CD14-positive monocyte (primary cell): ENCODE results near the gene NGDN. TPM values are rescaled to one million over a fixed set of nuclear protein-coding genes. Genes with fewer than 3 reads are reported as not detected.
A peak's percentile ranks its signal among the peaks of the same experiment; 100 is the strongest.

Source experiments
- DNase-seq, 3 donors: peaks; one replicate each; pipeline ENCODE4 v3.0.0-alpha.2; 2011 to 2022
- H2AFZ ChIP-seq: 2 replicates; pipeline ENCODE4 v1.6.0; 2012; ENCODE audit warnings: mild to moderate bottlenecking, low read depth, low read length, inconsistent platforms; ENCODE audit not compliant: insufficient read depth, poor library complexity, severe bottlenecking
- H3K27ac ChIP-seq, 2 donors: 1 replicate in 1 of 2; 2 replicates in 1 of 2; pipeline ENCODE4 v1.5.1; 2012 to 2013; ENCODE audit warnings: low read length in 2 of 2, control low read depth in 1 of 2, inconsistent platforms in 1 of 2, low read depth in 1 of 2, mild to moderate bottlenecking in 1 of 2
- H3K27me3 ChIP-seq, 2 donors: one replicate each; pipeline versions ENCODE4 v1.6.0 to v1.6.1; 2011 to 2013; ENCODE audit warnings: low read length in 2 of 2; ENCODE audit not compliant: control insufficient read depth in 2 of 2, insufficient read depth in 2 of 2
- H3K36me3 ChIP-seq, 2 donors: replicated peaks in 1 of 2; 1 replicate in 1 of 2; 2 replicates in 1 of 2; pipeline versions ENCODE4 v1.5.1 to v1.6.1; 2012 to 2013; ENCODE audit warnings: low read length in 2 of 2, control low read depth in 1 of 2, inconsistent platforms in 1 of 2, mild to moderate bottlenecking in 1 of 2; ENCODE audit not compliant: insufficient read depth in 2 of 2, control insufficient read depth in 1 of 2
- H3K4me1 ChIP-seq, 2 donors: 1 replicate in 1 of 2; 2 replicates in 1 of 2; pipeline versions ENCODE4 v1.5.1 to v1.6.1; 2012 to 2013; ENCODE audit warnings: low read length in 2 of 2, control low read depth in 1 of 2, inconsistent platforms in 1 of 2, mild to moderate bottlenecking in 1 of 2, moderate library complexity in 1 of 2; ENCODE audit not compliant: insufficient read depth in 2 of 2, control insufficient read depth in 1 of 2
- H3K4me2 ChIP-seq: replicated peaks from 2 replicates; pipeline ENCODE3; 2012; ENCODE audit warnings: low read length, moderate library complexity, mild to moderate bottlenecking; ENCODE audit not compliant: poor library complexity, severe bottlenecking; ENCODE audit errors: extremely low read depth
- H3K4me3 ChIP-seq, 3 experiments: fragments of 200-600 bp in 1 of 3; sonication (generic) in 1 of 3; replicated peaks in 1 of 3; 1 replicate in 2 of 3; 2 replicates in 1 of 3; pipeline ENCODE4 v1.5.1; 2011 to 2013; ENCODE audit warnings: low read length in 3 of 3, mild to moderate bottlenecking in 3 of 3, control low read depth in 2 of 3, low read depth in 2 of 3, inconsistent platforms in 1 of 3, moderate library complexity in 1 of 3
- H3K79me2 ChIP-seq: 2 replicates; pipeline ENCODE4 v1.6.0; 2012; ENCODE audit warnings: mild to moderate bottlenecking, control low read depth, inconsistent platforms, low read length, moderate library complexity; ENCODE audit not compliant: insufficient read depth
- H3K9ac ChIP-seq: 2 replicates; pipeline ENCODE4 v1.6.0; 2017; ENCODE audit warnings: low read length, mild to moderate bottlenecking; ENCODE audit not compliant: insufficient read depth, poor library complexity, severe bottlenecking
- H3K9me3 ChIP-seq, 2 donors: replicated peaks in 1 of 2; 1 replicate in 1 of 2; 2 replicates in 1 of 2; pipeline versions ENCODE4 v1.5.1 to v1.6.1; 2012 to 2013; ENCODE audit warnings: low read length in 2 of 2, control low read depth in 1 of 2; ENCODE audit not compliant: control insufficient read depth in 1 of 2, insufficient read depth in 1 of 2
- H4K20me1 ChIP-seq: 2 replicates; pipeline ENCODE4 v1.6.0; 2012; ENCODE audit warnings: mild to moderate bottlenecking, low read length, control low read depth, moderate library complexity; ENCODE audit not compliant: insufficient read depth
- H3K27ac Mint-ChIP-seq, 7 donors: one replicate each; pipeline ENCODE4 v1.8.0; 2020; ENCODE audit warnings: mild to moderate bottlenecking in 7 of 7, mixed read lengths in 7 of 7, moderate library complexity in 6 of 7, inconsistent platforms in 2 of 7
- H3K27me3 Mint-ChIP-seq, 3 donors: one replicate each; pipeline ENCODE4 v1.8.0; 2021 to 2022; ENCODE audit warnings: low read depth in 3 of 3, mild to moderate bottlenecking in 3 of 3, mixed read lengths in 3 of 3, moderate library complexity in 3 of 3, inconsistent platforms in 1 of 3
- H3K36me3 Mint-ChIP-seq, 2 donors: one replicate each; pipeline ENCODE4 v1.8.0; 2020; ENCODE audit warnings: mixed read lengths in 2 of 2, inconsistent platforms in 1 of 2, mild to moderate bottlenecking in 1 of 2
- H3K4me1 Mint-ChIP-seq: one replicate; pipeline ENCODE4 v1.8.0; 2020; ENCODE audit warnings: mild to moderate bottlenecking, mixed read lengths
- H3K4me3 Mint-ChIP-seq, 2 donors: one replicate each; pipeline ENCODE4 v1.8.0; 2020; ENCODE audit warnings: mild to moderate bottlenecking in 2 of 2, mixed read lengths in 2 of 2, moderate library complexity in 1 of 2
- H3K9me3 Mint-ChIP-seq, 7 donors: one replicate each; pipeline ENCODE4 v1.8.0; 2020 to 2022; ENCODE audit warnings: mixed read lengths in 7 of 7, mild to moderate bottlenecking in 6 of 7, moderate library complexity in 6 of 7, inconsistent platforms in 2 of 7
- CTCF ChIP-seq: fragments of 200-600 bp; IDR thresholded peaks from one replicate; pipeline ENCODE4 v1.8.0; 2022; ENCODE audit warnings: antibody characterized with exemption, mild to moderate bottlenecking
- WGBS: methylation state at CpG from one replicate; pipeline ENCODE4 v1.1.5; 2013; ENCODE audit warnings: missing lambda C conversion rate; ENCODE audit not compliant: insufficient coverage; 5-methylcytosine and 5-hydroxymethylcytosine counted together
- intact Hi-C, 2 donors: fragments of 100-400 bp; cut with micrococcal nuclease; formaldehyde crosslinking; loops; one replicate each; pipeline versions ENCODE4 v1.15.0 to v1.15.1; 2023
- polyA minus RNA-seq: library from RNA; depleted of rRNA, polyadenylated mRNA; stranded (reverse); fragments of >200 nt; gene quantifications from 2 replicates; pipeline ENCODE4 v1.2.3, GENCODE V29; 2012
- polyA plus RNA-seq, 3 donors: library from polyadenylated mRNA; depleted of rRNA in 1 of 3; unstranded in 2 of 3; stranded (reverse) in 1 of 3; fragments of 300-500 nt in 2 of 3; fragments of >200 nt in 1 of 3; fragmentation: Illumina TruSeq in 2 of 3; gene quantifications; 1 replicate in 2 of 3; 2 replicates in 1 of 3; pipeline ENCODE4 v1.2.3, GENCODE V29; 2012 to 2021
- total RNA-seq, 12 experiments: library from RNA in 1 of 12; stranded (reverse) in 1 of 12; fragments of 120-200 nt in 1 of 12; gene quantifications; one replicate each; pipeline ENCODE4 v1.2.4 and lab custom pipeline; 2013 to 2026; ENCODE audit warnings: mixed read lengths in 6 of 12, inconsistent platforms in 1 of 12

The NGDN gene
- total RNA-seq (2013) = 53.8 TPM
- 10 to 100 TPM; 22.7 to 44.5 (median 26.8) TPM for polyA plus RNA-seq
- 14.7 and 23.9 TPM in 2 replicates for polyA minus RNA-seq
- 15.0 to 46.3 (median 26.3) reads per million in 11 experiments for total RNA-seq (lab: John Stamatoyannopoulos, UW)

GRCh38 chr14:23469127-23469905, at the start of gene NGDN:
TSS of gene NGDN (plus strand) at chr14:23469703. CDS start at chr14:23469716, 13 bp downstream.
- peaks cover 0 to 3% (median 0%) of the 10 kb centered on the region in 7 donors for H3K9me3 Mint-ChIP-seq
- Histone ChIP-seq H3K4me1 (peaks cover 7 to 13% of the 10 kb centered on the region in 2 donors), H3K9ac (peak within 1 kb of the TSS; percentile 74), H3K27me3 (no peaks in the 10 kb centered on the region), H3K36me3 (peaks cover 24 to 38% of the 10 kb centered on the region in 2 donors), H3K4me3 (peak within 1 kb of the TSS; percentile 71 to 82 (median 81)), H3K79me2 (peaks cover 16% of the 10 kb centered on the region), H3K9me3 (no peaks in the 10 kb centered on the region), H2AFZ (peak within 1 kb of the TSS; percentile 91), H3K27ac (peak within 1 kb of the TSS; percentile 83 to 92), H4K20me1 (no peaks in the 10 kb centered on the region), H3K4me2 (peak within 1 kb of the TSS; percentile 81)
- peaks cover 30 to 37% of the 10 kb centered on the region in 2 donors for H3K36me3 Mint-ChIP-seq
- peaks cover 0 to 3% (median 1%) of the 10 kb centered on the region in 3 donors for H3K27me3 Mint-ChIP-seq
- 3% methylated on average over 30 of the region's 41 CpGs for WGBS
- H3K4me3 Mint-ChIP-seq = no peak within 1 kb of the TSS
- peak; percentile 78 for TF ChIP-seq CTCF
- no peak within 1 kb of the TSS for H3K27ac Mint-ChIP-seq
- DNase-seq = peak; percentile 98 to 100 (median 99)
- H3K4me1 Mint-ChIP-seq = peaks cover 3% of the 10 kb centered on the region
- intact Hi-C loops = loop anchor here in 1 of 2 donors (10.0 kb wide), 1 partner anchor 145 kb away; the partner anchor contains the start of gene PABPN1

GRCh38 chr14:23421594-23421993, 47.9 kb upstream of the NGDN start:
- no peaks in the 10 kb centered on the region for H3K27me3 ChIP-seq

More at GRCh38 chr14:23421594-23421993, 47.9 kb upstream of the NGDN start:
- DNase-seq = no peak
- Histone ChIP-seq H3K9ac (no peak overlapping the region), H3K4me2 (no peak overlapping the region), H2AFZ (no peak overlapping the region), H3K79me2 (no peaks in the 10 kb centered on the region), H4K20me1 (no peaks in the 10 kb centered on the region), H3K27ac (no peak overlapping the region), H3K4me1 (no peaks in the 10 kb centered on the region), H3K9me3 (no peaks in the 10 kb centered on the region), H3K36me3 (no peaks in the 10 kb centered on the region), H3K4me3 (no peak overlapping the region)
- Mint-ChIP-seq H3K27me3 (peaks cover 4 to 14% (median 6%) of the 10 kb centered on the region in 3 donors), H3K4me3 (no peak overlapping the region), H3K27ac (peak overlapping the region in 1 of 7 donors; percentile 23), H3K9me3 (no peaks in the 10 kb centered on the region), H3K4me1 (no peaks in the 10 kb centered on the region), H3K36me3 (no peaks in the 10 kb centered on the region)
- intact Hi-C loops = no loop called here
- no peak for TF ChIP-seq CTCF
